Endometrium (tissue), 2 donors: Measurements from ENCODE around the gene CLEC9A.
"Not testable (repeated sequence)": the region's sequence is repeated elsewhere in the genome, so short reads cannot be mapped to it uniquely, and the experiment has no call there.

Source experiments
- FAIRE-seq: peaks from 2 replicates; lab custom pipeline; 2012; peaks lifted over from hg19 to GRCh38; lab: Jason Lieb, UNC
- donor health status: control.
- donor health status: control.

Gene CLEC9A

DNA sequence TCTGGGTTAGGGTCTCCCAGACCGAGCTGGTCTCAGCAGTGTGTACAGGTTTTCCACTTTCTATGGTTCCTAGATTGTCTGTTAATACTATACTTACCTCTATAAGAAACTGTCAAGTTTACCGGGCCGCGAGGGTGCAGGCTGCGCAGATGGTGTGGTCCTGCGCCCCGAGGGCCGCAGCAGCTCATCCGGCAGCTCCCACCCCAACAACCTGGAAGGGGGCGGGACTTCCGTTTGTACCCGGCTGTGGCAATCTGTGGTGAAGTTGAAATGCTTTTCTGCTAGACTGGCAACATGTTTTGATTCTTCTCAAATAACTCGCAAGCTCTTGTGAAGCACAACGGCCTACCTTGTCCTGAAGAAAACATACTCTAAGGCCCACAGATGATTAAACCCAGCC is at the start of gene CLEC9A:
CLEC9A (plus strand) TSS at position 237 of the 400 bp plus-strand sequence. CDS start 22,006 bp downstream, outside the sequence.
- FAIRE-seq, result no peak

DNA sequence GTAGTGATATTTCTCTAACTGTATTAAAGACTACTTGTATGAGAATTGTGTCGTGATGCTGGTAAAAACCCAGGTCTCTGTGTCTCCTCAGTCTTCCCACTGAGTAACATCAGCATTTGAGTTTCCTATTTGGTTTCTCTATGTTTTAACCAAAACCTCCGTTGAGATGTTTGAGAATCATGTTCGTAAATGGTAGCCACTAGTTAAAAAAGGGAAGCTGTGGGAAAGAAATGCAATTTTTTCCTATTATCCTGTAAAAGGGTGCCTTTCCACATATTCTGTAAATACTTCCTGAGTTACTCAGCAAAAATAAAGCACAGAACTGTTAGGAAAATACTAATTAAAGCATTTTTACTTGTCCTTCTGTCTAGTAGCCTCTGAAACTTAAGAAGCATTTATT is 38.6 kb upstream of the CLEC9A start:
- FAIRE-seq, result no peak

- FAIRE-seq, result no peak
Observed at GRCh38 chr12:9992296-9992695, 38.2 kb upstream of the CLEC9A start.

DNA sequence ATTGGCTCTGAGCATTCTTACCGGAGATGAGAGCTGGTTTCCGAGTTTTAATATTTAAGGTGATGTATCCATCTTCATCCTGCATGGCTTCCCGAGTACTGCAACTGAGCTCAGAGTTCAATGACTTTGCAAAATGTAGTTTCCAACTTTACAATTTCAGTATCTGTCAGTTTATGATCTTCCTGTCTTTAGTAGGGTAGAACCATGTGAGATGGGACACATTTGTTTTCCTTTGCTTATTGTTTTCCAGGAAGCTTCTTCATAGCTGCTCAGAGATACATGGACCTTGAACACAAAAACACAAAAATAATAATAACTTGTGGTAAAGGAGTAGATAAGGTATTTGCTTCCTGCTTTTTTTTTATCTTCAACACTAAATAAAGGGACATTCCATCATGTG is 31.5 kb upstream of the CLEC9A start, which contains the start of gene CLEC1B:
CLEC1B (minus strand) TSS at position 106 of the 400 bp plus-strand sequence; CDS start at position 85, 21 bp downstream.
- no peak for FAIRE-seq

GRCh38 chr12:10001171-10001776 is 29.2 kb upstream of the CLEC9A start:
- no peak for FAIRE-seq

DNA sequence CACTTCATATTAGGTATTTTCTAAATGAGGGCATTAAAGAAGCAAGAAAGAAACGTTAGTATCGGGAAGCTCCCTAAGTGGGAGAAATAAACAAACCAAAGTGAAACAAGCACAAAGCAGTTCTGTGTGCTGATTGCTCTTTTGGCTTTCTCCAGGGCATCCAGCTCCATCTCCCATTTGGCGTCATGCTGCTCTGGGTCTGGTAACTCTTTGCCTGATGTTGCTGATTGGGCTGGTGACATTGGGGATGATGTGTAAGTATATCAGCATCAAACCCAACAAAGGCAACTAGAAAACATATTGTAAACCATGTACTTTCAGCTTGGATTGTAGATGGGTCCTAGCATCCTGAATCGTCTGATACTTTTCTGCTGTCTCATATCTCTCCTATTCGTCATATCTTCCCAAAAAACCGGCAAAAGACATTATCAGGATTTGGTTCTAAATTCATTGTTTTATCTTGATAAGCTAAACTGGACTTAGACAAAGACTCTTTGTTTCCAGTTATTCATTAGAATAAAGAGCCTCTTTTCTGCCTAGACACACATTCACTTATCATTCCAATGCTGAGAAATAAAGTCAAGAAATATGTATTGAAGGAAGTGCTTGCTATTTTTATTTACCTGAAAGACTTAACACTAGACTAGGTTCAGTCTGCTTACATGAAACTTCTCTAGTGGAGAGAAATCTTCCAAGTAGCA is 17.7 kb upstream of the CLEC9A start:
- no peak for FAIRE-seq

DNA sequence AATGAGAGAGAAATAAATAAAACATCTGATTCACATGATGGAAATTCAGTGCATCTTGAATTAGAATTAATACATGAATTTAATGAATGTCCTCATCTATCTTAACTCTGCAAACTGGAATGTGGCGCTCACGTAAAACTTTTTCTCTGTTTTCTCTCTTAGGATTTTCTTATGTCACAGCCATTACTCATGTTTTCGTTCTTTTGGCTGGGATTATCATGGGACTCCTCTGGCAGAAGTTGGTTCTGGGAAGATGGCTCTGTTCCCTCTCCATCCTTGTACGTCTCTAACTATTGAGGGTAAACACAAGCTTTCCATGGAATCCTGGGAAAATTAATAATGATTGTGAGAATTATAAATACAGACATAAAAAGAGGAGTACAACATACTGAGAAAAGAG is 15.0 kb upstream of the CLEC9A start:
- FAIRE-seq, result no peak

GRCh38 chr12:10016881-10017280 is 13.6 kb upstream of the CLEC9A start:
- no peak for FAIRE-seq

DNA sequence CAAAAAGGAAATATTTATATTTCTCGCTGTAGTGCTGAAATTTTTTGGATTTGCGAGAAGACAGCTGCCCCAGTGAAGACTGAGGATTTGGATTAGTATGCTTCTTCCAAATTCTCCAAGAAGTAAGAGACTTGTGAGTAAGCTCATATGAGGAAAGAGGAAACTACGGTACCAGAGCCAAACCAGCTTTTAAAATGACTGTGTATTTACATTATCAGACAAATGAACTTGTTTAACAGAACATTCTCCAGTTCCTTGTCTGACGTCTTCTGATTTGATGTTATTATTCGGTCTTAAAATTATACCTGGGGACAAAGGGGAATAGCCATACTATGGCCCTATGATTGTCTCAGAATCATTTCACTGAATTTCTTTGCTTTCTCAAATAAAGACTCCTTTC is 12.1 kb upstream of the CLEC9A start:
- no peak for FAIRE-seq

DNA sequence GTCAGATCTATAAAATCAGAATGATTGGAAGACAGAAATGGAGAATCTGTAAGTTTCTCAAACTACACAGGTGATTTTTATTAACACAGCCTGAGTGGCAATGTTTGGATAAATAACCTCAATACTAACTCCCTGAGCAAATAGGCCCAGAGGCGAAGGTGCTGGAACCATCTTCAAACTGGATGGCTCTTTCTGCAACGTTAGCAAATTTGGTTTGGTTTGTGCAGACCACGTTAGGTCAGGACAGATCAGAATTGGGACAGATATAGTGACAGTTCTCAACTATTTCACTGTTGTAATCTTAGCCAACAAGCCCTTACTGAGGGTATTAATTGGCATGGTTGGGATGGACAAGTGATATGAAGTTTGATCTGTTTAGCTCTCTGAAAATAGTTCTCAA is 9.1 kb upstream of the CLEC9A start:
- FAIRE-seq, result no peak

GRCh38 chr12:10025236-10025635 is 5.2 kb upstream of the CLEC9A start:
- no peak for FAIRE-seq

GRCh38 chr12:10026666-10027065 is 3.8 kb upstream of the CLEC9A start:
- FAIRE-seq, result not testable (repeated sequence)

DNA sequence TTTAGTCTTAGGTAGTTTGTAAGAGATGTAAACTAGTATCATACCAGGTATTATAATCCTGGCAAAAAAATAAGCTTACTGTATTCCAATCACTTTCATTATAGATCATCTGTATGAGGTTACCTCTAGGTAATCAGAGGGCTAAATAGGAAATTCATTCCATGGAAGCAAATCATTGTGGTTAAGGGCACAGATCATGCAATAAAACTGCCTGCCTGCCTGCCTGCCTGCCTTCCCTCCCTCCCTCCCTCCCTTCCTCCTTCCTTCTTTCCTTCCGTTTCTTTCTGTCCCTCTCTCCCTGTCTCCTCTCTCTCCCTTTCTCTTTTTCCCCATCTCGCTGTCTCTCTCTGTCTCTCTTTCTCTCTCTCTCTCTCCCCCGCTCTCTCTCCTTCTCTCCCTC is 3.2 kb upstream of the CLEC9A start:
- FAIRE-seq, result no peak

DNA sequence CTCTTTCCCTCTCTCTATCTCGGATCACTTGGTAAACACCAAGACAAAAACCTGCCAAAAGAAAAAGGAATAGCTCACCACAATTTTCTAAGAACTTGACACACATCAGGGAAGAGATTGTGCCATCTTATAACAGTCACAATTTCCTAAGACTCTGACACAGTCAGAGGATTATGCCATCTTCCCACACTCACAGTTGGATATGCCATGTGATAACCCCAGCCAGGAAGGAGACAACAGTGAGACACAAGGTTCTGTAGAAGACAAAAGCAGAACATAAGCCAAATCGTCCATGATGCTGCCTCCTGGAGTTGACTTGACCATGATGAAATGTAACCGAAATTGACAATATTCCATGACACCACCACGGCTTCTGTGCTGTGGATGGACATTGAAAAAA is 2.8 kb upstream of the CLEC9A start:
- no peak for FAIRE-seq

GRCh38 chr12:10031321-10031720 is 839 bp downstream of the CLEC9A start:
- no peak for FAIRE-seq

DNA sequence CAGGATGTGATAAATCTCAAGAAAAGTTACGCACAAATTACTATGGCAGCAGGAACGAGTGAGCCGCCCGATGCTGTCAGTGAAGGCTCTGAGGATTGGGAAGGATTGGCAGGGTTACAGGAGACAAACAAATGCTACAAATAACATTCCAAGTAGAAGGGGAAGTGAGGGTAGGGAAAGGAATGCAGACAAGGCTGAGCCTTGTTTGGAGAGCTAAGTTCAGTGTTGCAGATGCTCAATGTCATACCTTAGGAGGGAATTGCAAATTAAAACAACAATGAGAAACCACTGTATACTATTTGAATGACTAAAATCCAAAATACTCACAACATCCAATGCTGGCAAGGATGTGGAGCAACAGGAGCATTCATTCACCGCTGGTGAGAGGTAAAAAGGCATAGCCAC is 1.3 kb downstream of the CLEC9A start:
- FAIRE-seq, result no peak

DNA sequence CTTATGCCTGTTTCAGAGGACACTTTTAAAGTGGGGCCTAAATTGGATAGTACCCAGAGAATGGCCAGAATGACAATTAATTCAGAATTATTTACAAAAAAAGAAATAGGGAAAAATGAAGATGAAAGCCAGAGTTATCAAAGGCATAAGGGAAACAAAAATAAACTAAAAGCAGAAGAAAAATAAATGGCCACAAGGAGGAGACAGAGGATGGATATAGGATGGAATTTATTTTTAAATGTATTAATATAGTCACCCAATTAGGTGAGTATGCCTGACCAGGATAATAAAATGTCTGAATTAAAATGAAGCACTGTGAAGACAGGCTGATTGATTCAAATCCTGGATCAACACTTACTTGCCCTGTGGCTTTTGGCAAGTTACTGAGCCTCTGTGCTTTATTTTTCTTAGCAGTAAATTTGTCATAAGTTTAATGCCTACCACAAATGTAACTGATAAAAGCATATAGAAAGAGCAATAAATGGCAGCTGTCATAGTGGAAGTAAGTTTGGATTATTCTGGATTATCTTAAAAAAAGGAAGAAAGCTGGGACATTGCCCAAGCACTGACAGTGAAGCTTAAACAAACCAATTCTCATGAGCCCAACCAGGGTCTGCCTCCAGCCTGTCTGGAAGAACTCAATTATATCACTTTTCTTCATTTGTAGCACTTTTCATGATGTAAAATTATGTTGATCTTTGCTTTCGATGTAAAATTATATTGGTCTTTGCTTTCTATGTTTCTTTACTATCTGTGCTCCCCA is 3.5 kb downstream of the CLEC9A start:
- FAIRE-seq, result no peak

DNA sequence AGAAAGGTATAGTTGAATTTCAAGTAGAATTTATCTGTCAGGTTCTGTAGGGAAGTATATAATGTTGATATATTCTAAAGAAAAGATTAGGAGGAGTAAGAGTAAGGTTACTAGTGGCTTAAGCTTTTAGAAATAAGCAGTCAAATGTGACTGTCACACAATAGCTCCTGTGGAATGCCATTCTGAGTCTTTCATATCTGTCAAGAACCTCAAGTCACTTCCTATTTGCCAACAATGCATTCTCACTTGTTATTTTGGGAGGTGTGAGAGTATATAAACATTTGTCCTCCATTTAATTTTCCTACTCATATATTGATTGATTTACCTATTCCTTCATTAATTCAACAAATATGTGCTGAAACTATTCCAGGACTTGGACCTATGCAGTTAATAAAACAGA is 11.7 kb downstream of the CLEC9A start:
- no peak for FAIRE-seq

DNA sequence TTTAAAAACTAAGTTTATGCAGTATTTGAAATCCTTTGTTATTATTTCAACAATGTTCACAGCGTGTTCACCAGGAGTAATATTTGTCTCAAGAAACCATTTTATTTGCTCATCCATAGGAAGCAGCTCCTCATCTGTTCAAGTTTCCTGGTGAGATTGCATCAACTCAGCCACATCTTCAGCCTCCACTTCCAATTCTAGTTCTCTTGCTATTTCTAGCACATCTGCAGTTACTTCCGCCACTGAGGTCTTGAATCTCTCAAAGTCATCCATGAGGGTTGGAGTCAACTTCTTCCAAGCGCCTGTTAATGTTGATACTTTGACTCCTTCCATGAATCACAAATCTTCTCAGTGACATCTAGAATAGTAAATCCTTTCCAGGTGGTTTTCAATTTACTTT is 18.0 kb downstream of the CLEC9A start:
- no peak for FAIRE-seq

DNA sequence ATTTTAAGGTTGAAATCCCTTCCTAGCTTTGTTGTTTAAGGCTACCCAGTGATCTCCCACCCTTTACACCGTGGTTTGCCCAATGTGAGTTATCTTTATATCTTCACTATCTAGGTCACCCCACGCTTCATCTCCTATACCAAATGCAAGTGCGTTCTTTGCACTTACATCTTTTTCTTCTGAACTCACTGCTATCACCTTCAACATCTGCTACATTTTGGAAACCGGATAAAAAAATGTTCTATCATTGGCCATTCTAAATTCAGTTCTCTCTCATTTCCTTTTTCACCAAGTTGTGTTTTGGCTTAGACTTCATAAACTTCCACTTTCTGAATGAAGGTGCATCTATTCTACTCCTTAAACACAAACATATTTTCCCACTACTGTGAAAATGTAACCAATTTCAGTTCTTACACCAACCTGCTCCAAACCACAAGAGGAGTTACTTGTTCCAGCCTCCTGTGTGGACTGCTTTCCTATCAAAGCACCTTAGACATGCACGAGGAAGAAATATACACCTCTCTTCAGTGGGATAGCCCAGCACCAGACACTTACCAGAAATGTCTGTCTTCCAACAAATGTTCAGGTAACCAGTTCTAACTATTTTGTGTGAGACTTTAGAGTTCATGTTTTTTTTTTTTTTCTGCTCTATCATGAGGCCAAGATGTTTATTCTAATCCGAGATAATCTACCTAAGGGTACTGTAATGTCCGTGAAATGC is 21.9 kb downstream of the CLEC9A start:
- no peak for FAIRE-seq

DNA sequence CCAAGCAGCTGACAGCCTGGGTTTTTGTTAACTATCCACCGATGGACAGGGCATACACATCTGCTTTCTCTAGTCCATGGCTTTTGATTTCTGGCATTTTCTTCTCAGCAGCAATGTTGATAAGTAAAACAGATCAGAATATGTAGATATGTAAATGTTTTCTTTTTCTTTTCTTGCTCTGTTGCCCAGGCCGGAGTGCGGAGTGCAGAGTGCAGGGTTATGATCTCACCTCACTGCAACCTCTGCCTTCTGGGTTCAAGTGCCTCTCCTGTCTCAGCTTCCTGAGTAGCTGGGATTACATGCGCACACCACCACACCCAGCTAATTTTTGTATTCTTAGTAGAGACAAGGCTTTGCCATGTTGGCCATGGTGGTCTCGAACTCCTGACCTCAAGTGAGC is 27.9 kb downstream of the CLEC9A start:
- no peak for FAIRE-seq

- no peak for FAIRE-seq
Observed at GRCh38 chr12:10065241-10065640, 34.8 kb downstream of the CLEC9A start.

DNA sequence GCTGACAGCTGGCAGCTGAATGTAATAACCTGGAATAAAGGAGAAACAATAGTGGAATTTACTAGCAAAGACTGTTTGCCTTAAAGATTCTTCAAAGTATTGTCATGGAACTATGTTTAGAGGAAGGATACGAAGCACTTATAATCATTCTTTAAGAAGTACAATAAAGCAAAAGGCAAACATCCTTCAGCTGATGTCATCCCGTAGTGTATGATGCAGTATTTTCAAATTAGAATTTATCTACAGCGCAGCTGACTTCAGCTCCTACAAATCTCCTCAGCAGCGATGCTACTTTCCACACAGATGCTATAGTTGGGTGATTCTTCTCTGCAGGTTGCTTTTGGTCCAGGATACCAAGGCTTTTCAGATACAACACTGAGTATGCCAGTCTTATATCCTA is 36.8 kb downstream of the CLEC9A start:
- no peak for FAIRE-seq
